ENCODE results near the gene KRTAP5-2.
"Not testable (repeated sequence)": the region's sequence is repeated elsewhere in the genome, so short reads cannot be mapped to it uniquely, and the experiment has no call there.

Gene KRTAP5-2

GRCh38 chr11:1597994-1598380, at the start of gene KRTAP5-2:
Gene KRTAP5-2 (minus strand): TSS chr11:1598294. CDS start chr11:1598250, 44 bp downstream.
- no peak for DNase-seq

- DNase-seq: not testable (repeated sequence)
Measured at GRCh38 chr11:1646540-1646939, 48.4 kb upstream of the KRTAP5-2 start.

GRCh38 chr11:1645357-1645821, 47.3 kb upstream of the KRTAP5-2 start:
- DNase-seq: no peak

GRCh38 chr11:1644601-1645356, 46.7 kb upstream of the KRTAP5-2 start:
- no peak for DNase-seq

GRCh38 chr11:1643146-1643690, 45.1 kb upstream of the KRTAP5-2 start:
- DNase-seq: no peak

- no peak for DNase-seq
Measured at GRCh38 chr11:1642288-1643145, 44.4 kb upstream of the KRTAP5-2 start.

- DNase-seq: no peak
Measured at GRCh38 chr11:1641096-1641495, 43.0 kb upstream of the KRTAP5-2 start.

- DNase-seq: peak; percentile 50
Measured at GRCh38 chr11:1640076-1640946, 42.2 kb upstream of the KRTAP5-2 start.

GRCh38 chr11:1639666-1640065, 41.6 kb upstream of the KRTAP5-2 start:
- no peak for DNase-seq

GRCh38 chr11:1639102-1639620, 41.1 kb upstream of the KRTAP5-2 start:
- peak; percentile 67 for DNase-seq

- DNase-seq: no peak
Measured at GRCh38 chr11:1638344-1638743, 40.2 kb upstream of the KRTAP5-2 start.

- DNase-seq: no peak
Measured at GRCh38 chr11:1637628-1638027, 39.5 kb upstream of the KRTAP5-2 start.

- DNase-seq: no peak
Measured at GRCh38 chr11:1636291-1636950, 38.3 kb upstream of the KRTAP5-2 start.

GRCh38 chr11:1633864-1634263, 35.8 kb upstream of the KRTAP5-2 start:
- no peak for DNase-seq

- DNase-seq: no peak
Measured at GRCh38 chr11:1632053-1632714, 34.1 kb upstream of the KRTAP5-2 start.

- no peak for DNase-seq
Measured at GRCh38 chr11:1631066-1631568, 33.0 kb upstream of the KRTAP5-2 start.

GRCh38 chr11:1630271-1630670, 32.2 kb upstream of the KRTAP5-2 start:
- no peak for DNase-seq

- DNase-seq: no peak
Measured at GRCh38 chr11:1629326-1630185, 31.5 kb upstream of the KRTAP5-2 start, which contains the start of gene KRTAP5-5. Gene KRTAP5-5 (plus strand): TSS chr11:1629775. CDS start chr11:1629841, 66 bp downstream.

GRCh38 chr11:1628506-1629325, 30.6 kb upstream of the KRTAP5-2 start:
- DNase-seq: no peak

All from NCI-H2029 treated with DMSO at 0.1 percent for 48 hours (cell line).